T-helper 22 cell (primary cell): ENCODE results near the gene PDYN.

Experiments used
- DNase-seq: peaks from one replicate; pipeline ENCODE4 v3.0.0-alpha.2; 2020; ENCODE audit warnings: low read depth

Gene PDYN

GRCh38 chr20:1951436-1952115 is 42.3 kb downstream of the PDYN start:
- no peak for DNase-seq

DNA sequence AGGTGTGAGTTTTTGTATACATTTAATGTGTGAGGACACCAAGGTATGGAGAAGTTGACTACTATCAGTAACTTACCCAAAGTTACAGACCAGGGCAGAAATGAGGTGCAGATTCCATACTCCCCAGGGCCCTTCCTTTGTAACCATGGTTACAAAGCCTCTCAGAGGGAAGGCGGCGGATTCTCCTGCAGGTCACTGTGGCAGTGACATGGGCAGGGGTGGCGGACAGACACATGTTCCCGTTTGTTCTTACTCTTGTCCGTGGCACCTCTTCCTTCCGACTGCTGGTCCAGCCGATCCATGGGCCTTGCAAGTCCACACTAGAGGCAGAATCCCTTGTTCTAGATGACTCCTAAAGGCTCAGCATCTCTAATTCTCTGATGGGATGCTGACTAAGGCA is 43.0 kb downstream of the PDYN start:
- no peak for DNase-seq

DNA sequence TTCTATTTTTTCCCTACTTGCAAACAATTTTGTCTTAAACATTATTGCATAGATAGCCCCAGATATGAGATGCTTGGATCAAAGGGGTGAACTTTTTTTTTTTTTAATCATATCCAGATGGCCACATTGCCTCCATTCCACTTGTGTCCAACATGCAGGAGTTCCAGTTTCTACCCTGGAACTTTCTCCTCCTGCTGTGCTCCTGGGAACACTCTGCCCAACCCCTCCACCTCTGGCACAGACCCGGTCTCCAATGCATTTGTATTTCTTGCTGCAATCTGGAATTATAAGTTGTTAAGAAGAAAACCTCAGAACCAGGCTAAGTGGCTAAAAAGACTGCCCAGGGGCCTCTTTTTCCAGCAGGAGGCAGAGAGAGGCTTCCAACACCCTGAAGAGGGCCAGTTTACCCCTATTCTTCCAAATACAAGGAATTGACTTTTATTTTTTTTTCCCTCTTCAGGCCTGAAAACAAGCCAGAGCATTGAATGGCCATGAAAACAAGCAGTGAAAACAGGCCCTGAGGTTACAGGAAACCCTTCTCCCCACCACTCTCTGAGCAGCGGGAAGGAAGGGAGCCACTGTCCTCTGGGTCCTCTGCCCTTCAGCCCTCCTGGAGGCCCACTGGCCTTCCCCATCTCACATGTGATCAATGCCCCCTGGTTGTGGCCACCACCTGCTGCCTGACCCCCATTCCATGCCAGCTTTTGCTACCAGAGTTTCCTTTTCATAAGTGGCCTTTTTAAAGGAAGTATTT is 44.3 kb downstream of the PDYN start:
- DNase-seq, result no peak

GRCh38 chr20:1947535-1947846 is 46.4 kb downstream of the PDYN start:
- no peak for DNase-seq

DNA sequence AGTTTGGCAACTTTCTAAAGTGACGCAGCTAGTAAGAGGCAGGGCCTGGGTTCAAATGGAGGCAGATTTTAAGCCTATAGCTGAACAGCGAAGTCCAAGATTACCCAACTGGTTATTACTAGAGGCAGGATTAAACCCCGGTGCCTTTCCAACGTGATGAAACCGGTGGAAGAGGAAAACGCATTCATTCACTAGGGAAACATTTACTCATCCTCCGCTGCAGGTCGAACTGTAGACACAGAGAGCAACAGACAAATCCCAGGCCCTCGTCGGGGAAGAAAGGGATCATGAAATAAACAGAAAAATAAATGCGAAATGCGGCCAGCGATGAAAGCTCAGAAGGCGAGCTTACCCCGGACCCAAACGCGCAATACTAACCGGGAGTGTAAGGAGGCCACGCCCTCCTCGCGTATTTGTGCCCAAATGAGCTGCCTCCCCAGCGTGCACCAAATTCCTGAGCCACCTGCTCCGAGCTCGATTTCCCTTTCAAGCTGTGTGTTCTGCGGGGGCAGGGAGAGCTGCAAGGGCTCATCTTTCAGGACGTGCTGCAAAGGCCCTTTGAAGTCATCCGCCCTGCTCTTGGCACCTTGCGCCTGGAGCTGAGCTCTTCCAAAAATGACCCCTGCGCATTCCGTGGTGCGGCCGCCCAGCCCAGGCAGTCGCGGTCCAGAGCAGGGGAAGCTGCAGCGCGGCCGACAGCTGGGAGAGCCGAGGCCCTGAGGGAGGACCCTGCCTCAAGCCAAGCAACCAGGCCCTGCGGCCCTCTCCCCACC is 46.9 kb downstream of the PDYN start:
- DNase-seq, result no peak

DNA sequence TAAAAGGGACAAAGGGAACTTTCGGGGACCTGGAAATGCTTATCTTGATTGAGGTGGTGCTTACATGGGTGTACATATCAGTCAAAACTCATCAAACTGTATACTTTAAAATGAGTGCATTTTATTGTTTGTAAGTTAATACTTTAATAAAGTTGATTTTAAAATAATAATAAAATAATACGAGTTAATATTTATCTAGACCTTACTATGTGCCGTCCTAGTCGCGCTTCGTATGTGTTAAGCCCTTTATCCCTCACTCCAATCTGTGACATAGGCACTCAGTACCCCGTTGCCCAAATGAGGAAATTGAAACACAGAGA is 47.5 kb downstream of the PDYN start:
- no peak for DNase-seq

DNA sequence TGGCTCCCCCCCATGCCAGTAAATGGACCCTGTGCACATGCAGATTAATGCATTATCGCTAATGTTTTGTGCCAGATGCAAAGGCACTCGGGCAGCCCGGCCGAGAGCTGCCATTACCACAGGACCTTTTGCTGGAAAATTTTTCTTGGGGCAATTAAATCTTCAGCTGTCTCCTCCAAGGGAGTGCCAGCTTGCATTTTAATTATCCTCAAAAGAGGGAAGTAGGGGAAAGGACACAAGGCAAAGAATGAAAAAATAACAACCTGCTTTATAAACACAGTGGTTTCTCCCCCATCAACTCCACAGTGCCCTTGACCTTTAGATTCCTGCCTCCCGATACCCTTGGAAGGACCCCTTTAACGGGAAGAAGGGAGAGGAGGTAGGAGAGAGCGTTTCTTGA is 48.2 kb downstream of the PDYN start:
- DNase-seq, result no peak

- no peak for DNase-seq
Observed at GRCh38 chr20:1945134-1945618, 48.7 kb downstream of the PDYN start.

DNA sequence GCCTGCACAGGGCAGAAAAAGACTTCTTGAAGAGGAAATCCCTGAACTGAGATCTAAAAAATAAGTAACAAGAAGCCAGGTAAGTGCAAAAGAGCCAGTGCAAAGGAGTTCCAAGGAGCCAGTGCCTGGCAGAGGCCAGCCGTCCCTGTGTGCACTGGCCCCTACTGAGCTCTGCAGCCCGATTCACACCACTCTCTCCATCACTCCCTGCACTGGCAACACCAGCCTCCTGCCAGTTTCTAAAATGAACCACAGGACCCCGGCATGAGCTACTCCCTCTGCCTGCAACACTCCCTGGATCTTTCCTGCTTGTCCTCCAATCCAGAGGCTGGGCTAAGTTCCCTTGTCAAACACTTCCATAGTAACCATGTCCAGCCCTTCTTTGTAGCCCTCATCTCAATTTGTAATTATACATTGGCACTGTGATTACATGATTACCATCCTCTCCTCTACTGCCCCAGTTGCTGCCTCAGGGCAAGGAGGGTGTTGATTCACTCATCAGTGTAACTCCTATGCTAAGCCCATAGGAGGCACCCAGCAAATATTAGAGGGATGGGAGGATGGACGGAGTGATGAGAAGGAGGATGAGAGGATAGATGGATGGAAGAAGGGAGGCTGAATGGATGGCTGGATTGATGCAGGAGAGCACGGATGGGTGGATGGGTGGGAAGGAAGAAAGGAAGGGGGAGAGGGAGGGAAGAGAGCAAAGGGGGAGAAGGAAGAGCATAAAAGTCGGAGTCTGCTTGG is 49.3 kb downstream of the PDYN start:
- DNase-seq, result no peak

DNA sequence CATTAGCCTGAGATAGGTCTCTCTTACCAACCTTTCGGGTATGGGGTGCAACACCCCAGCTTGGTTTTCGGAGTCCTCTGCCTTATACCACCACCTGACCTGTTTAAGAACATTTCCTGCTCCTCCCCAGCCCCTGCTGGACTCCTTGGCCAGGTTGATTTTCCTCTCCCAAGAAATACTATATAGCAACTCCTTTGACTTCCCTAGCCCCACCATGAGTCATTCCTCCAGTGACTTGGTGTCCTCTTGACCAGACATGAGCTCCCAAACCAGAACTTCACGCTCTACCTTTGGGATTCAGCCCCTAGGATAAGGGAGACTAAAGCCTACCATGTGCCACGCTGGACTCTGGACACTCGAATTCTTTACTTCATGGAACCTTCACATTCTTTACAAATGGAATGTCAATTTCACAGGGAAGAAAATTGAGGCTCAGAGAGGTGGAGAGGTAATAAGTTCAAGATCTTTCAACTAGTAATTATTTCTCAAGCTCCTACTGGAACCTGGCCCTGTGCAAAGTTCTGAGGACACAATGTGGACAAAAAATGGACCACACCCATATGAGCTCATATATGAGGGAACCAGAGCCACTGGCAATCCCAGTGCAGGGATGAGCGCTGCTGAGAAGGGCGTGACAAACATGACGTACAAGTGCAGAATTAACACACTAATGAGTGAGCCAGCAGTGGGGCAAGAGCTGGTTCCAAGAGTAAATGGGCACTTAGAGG is 50.4 kb downstream of the PDYN start:
- no peak for DNase-seq

- DNase-seq, result no peak
Observed at GRCh38 chr20:1942486-1943274, 51.2 kb downstream of the PDYN start.

DNA sequence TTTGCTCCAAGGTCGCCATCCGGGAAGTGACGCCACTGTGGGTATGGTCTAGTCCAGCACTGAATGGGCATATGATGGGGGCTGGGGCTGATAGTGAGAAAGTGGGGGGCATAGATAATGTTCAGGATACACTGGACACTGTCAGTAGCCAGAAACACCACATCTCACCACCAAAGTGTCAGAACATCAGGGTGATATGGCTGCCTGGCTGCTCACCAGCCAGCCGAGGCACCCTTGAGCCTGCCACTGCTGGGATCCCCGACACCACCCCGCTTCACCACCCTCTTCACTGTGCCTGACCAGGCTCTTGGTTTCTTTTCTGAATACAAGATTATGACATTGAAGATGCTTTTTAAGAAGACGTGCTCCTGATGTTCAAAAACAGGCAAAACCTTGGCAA is 51.8 kb downstream of the PDYN start:
- DNase-seq, result no peak

DNA sequence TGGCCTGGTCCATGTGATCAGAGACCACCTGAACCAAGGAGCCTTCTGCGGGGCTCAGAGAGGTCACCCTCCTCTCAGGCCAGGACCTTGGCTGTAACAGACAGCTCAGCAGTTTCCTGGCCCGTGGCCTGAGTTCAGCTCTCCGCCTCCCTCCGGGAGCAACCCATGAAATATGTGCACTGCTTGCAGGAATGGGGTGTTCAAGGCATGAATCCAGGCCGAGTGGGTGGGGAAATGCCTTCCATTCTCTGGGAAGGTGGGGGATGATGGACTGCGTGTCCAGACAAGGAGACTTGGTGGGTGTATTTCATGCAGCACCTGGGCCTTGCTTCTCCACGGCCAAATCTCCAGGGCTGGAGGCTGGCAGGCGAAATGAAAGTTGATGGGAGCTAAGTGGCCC is 52.6 kb downstream of the PDYN start:
- no peak for DNase-seq

- DNase-seq, result no peak
Observed at GRCh38 chr20:1940581-1940980, 53.3 kb downstream of the PDYN start.

DNA sequence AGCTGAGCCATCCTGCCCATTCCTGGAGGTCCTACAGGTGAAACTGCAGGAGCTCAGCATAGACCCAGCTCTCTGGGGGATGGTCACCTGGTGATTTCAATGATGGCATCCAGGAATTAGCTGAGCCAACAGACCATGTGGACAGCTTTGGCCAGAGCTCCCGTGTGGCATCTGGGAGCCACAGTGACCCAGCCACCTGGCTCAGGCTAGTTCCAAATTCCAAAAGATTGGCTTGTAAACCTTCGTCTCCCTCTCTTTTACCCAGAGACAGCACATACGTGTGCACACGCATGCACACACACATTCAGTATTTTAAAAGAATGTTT is 54.6 kb downstream of the PDYN start:
- DNase-seq, result no peak

DNA sequence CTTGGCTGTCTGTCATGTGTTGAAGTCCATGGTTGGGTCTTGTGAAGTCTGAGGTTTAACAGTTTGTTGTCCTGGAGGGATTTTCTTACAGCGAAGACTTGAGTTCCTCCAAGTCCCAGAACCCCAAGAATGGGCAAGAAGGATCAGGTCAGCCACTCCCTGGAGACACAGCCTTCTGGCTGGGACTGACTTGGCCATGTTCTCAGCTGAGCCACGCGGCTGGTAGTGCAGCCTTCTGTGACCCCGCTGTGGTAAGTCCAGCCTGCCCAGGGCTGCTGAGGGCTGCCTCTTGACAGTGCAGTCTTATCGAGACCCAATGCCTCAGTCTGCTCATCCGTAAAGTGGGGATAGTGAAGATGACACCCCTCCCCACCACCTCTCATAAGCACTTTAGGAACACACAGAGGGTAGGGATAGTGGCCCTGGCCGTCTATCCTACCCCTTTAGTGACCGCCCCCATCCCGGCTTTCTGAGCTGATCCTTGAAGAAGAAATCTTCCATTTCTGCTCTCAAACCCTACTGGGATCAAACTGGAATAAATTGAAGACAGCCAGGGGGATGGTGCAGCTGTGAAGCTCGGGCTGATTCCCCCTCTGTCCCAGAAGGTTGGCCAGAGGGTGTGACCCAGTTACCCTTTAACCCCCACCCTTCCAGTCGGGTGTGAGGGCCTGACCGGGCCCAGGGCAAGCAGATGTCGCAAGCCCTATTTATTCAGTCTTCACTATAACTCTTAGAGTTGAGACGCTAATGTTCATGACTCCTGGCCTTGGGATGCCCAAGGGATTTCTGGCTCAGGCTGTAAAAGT is 55.2 kb downstream of the PDYN start:
- no peak for DNase-seq

DNA sequence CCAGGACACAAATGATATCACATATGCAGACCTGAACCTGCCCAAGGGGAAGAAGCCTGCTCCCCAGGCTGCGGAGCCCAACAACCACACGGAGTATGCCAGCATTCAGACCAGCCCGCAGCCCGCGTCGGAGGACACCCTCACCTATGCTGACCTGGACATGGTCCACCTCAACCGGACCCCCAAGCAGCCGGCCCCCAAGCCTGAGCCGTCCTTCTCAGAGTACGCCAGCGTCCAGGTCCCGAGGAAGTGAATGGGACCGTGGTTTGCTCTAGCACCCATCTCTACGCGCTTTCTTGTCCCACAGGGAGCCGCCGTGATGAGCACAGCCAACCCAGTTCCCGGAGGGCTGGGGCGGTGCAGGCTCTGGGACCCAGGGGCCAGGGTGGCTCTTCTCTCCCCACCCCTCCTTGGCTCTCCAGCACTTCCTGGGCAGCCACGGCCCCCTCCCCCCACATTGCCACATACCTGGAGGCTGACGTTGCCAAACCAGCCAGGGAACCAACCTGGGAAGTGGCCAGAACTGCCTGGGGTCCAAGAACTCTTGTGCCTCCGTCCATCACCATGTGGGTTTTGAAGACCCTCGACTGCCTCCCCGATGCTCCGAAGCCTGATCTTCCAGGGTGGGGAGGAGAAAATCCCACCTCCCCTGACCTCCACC is 56.4 kb downstream of the PDYN start:
- no peak for DNase-seq

GRCh38 chr20:1935696-1936366 is 58.0 kb downstream of the PDYN start:
- DNase-seq, result no peak
